Endothelial cell of umbilical vein (primary cell): ENCODE measurements around the gene UROD.
"Not testable (repeated sequence)": the region's sequence is repeated elsewhere in the genome, so short reads cannot be mapped to it uniquely, and the experiment has no call there.

Experiments
- EZH2 ChIP-seq: IDR thresholded peaks from 2 replicates; pipeline ENCODE4 v1.6.1; 2012; ENCODE audit warnings: borderline replicate concordance, low read depth, mild to moderate bottlenecking, moderate library complexity, low read length, inconsistent platforms; ENCODE audit not compliant: severe bottlenecking
- FOS ChIP-seq: IDR thresholded peaks from 2 replicates; pipeline ENCODE4 v1.6.1; 2011; ENCODE audit warnings: mild to moderate bottlenecking, low read length, moderate library complexity, borderline replicate concordance; ENCODE audit not compliant: insufficient read depth
- JUN ChIP-seq: IDR thresholded peaks from 2 replicates; pipeline ENCODE4 v1.6.1; 2011; ENCODE audit warnings: borderline replicate concordance, low read depth; ENCODE audit not compliant: insufficient read length, insufficient read depth
- MYC ChIP-seq: IDR thresholded peaks from one replicate; pipeline ENCODE4 v1.6.1; 2011; ENCODE audit warnings: mild to moderate bottlenecking, low read depth, low read length
- POLR2A ChIP-seq: IDR thresholded peaks from 2 replicates; pipeline ENCODE4 v1.6.1; 2012; ENCODE audit warnings: low read depth, mild to moderate bottlenecking, control low read depth, low read length
- POLR2AphosphoS5 ChIP-seq: IDR thresholded peaks from 2 replicates; pipeline ENCODE4 v1.6.1; 2012; ENCODE audit warnings: low read depth, mild to moderate bottlenecking, control low read depth, low read length, moderate library complexity; ENCODE audit not compliant: insufficient read depth
- TF ChIP-seq, protein P1 (sequence below): IDR thresholded peaks from 2 replicates; pipeline ENCODE4 v1.6.1; 2011; ENCODE audit not compliant: insufficient read depth, insufficient read length
- TF ChIP-seq, protein P2 (sequence below), 2 donors: IDR thresholded peaks; 1 replicate in 1 of 2; 2 replicates in 1 of 2; pipeline ENCODE4 v1.5.1; 2011; ENCODE audit warnings: low read length in 2 of 2, mild to moderate bottlenecking in 2 of 2, moderate library complexity in 2 of 2, control low read depth in 1 of 2, inconsistent platforms in 1 of 2, low read depth in 1 of 2; ENCODE audit not compliant: insufficient read depth in 1 of 2; ENCODE audit errors: extremely low read depth in 1 of 2

GRCh38 chr1:44977372-44977771 is 34.7 kb upstream of the UROD start:
- TF ChIP-seq, protein P1, sequence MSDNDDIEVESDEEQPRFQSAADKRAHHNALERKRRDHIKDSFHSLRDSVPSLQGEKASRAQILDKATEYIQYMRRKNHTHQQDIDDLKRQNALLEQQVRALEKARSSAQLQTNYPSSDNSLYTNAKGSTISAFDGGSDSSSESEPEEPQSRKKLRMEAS, result not testable (repeated sequence)
- not testable (repeated sequence) for TF ChIP-seq POLR2AphosphoS5, POLR2A, MYC, EZH2, JUN, FOS
- TF ChIP-seq, protein P2, sequence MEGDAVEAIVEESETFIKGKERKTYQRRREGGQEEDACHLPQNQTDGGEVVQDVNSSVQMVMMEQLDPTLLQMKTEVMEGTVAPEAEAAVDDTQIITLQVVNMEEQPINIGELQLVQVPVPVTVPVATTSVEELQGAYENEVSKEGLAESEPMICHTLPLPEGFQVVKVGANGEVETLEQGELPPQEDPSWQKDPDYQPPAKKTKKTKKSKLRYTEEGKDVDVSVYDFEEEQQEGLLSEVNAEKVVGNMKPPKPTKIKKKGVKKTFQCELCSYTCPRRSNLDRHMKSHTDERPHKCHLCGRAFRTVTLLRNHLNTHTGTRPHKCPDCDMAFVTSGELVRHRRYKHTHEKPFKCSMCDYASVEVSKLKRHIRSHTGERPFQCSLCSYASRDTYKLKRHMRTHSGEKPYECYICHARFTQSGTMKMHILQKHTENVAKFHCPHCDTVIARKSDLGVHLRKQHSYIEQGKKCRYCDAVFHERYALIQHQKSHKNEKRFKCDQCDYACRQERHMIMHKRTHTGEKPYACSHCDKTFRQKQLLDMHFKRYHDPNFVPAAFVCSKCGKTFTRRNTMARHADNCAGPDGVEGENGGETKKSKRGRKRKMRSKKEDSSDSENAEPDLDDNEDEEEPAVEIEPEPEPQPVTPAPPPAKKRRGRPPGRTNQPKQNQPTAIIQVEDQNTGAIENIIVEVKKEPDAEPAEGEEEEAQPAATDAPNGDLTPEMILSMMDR (IDR thresholded peaks at IDR 0.05; ENCODE audit: extremely low read depth in 1 of 2, insufficient read depth in 1 of 2, low read depth in 1 of 2, low read length in 2 of 2), result not testable (repeated sequence)
